GM12878 (cell line): Measurements from ENCODE around the gene ANXA2R. TPM values are rescaled to one million over a fixed set of nuclear protein-coding genes. Genes with fewer than 3 reads are reported as not detected.

Experiments
- BHLHE40 ChIP-seq, 2 experiments: fragments of 450-650 bp in 1 of 2; IDR thresholded peaks; 2 replicates each; pipeline ENCODE4 v1.6.1; 2011 to 2017; ENCODE audit warnings: low read depth in 2 of 2, borderline replicate concordance in 1 of 2, improper control_type of control experiment in 1 of 2, low read length in 1 of 2, mild to moderate bottlenecking in 1 of 2
- DPF2 ChIP-seq: fragments of 450-650 bp; IDR thresholded peaks from 2 replicates; pipeline ENCODE4 v1.6.1; 2017; ENCODE audit warnings: mild to moderate bottlenecking
- EGR1 ChIP-seq, 2 experiments: IDR thresholded peaks; 1 replicate in 1 of 2; 2 replicates in 1 of 2; pipeline ENCODE4 v1.6.1; 2011 to 2012; ENCODE audit warnings: low read depth in 2 of 2, low read length in 2 of 2, borderline replicate concordance in 1 of 2, mild to moderate bottlenecking in 1 of 2, moderate library complexity in 1 of 2
- FOXM1 ChIP-seq: IDR thresholded peaks from 2 replicates; pipeline ENCODE4 v1.6.1; 2012; ENCODE audit warnings: low read depth, mild to moderate bottlenecking, inconsistent platforms, low read length, moderate library complexity
- IRF4 ChIP-seq: IDR thresholded peaks from 2 replicates; pipeline ENCODE4 v1.6.1; 2011; ENCODE audit warnings: low read depth, low read length
- JUND ChIP-seq: IDR thresholded peaks from 2 replicates; pipeline ENCODE4 v1.6.1; 2012; ENCODE audit warnings: low read depth, mild to moderate bottlenecking, low read length, improper control_type of control experiment, moderate library complexity
- KLF5 ChIP-seq: fragments of 450-650 bp; IDR thresholded peaks from 2 replicates; pipeline ENCODE4 v1.6.1; 2014; ENCODE audit warnings: mild to moderate bottlenecking; ENCODE audit not compliant: partially characterized antibody
- MTA2 ChIP-seq: fragments of 450-650 bp; IDR thresholded peaks from 2 replicates; pipeline ENCODE4 v1.6.1; 2016; ENCODE audit warnings: low read depth, mild to moderate bottlenecking, moderate library complexity
- NKRF ChIP-seq: fragments of 450-650 bp; conservative IDR thresholded peaks from 2 replicates; pipeline ENCODE4 v1.6.1; 2017; ENCODE audit warnings: mild to moderate bottlenecking, moderate library complexity
- POU2F2 ChIP-seq: IDR thresholded peaks from 3 replicates; pipeline ENCODE4 v1.6.1; 2011; ENCODE audit warnings: low read depth, mild to moderate bottlenecking, low read length, borderline replicate concordance
- SMC3 ChIP-seq: IDR thresholded peaks from 2 replicates; pipeline ENCODE4 v1.6.1; 2011; ENCODE audit warnings: low read length, improper control_type of control experiment, borderline replicate concordance
- STAT1 ChIP-seq: fragments of 450-650 bp; conservative IDR thresholded peaks from 2 replicates; pipeline ENCODE4 v1.6.1; 2014; ENCODE audit warnings: antibody characterized with exemption, mild to moderate bottlenecking
- TCF12 ChIP-seq: IDR thresholded peaks from 2 replicates; pipeline ENCODE4 v1.6.1; 2011; ENCODE audit warnings: low read depth, mild to moderate bottlenecking, low read length
- ZNF687 ChIP-seq: fragments of 450-650 bp; IDR thresholded peaks from 2 replicates; pipeline ENCODE4 v1.6.1; 2017; ENCODE audit warnings: mild to moderate bottlenecking, moderate library complexity
- polyA plus RNA-seq, 11 experiments: library from polyadenylated mRNA; depleted of rRNA in 4 of 11; unstranded in 6 of 11; stranded (reverse) in 5 of 11; fragments of >200 nt; fragmentation: Nextera tagmentation in 4 of 11; fragmentation: Illumina TruSeq in 1 of 11; extraction: Ambion mirVana in 4 of 11; extraction: Trizol in 1 of 11; gene quantifications; 1 replicate in 1 of 11; 2 replicates in 10 of 11; pipeline versions ENCODE4 v1.2.1 to v1.2.3, GENCODE V29; 2011 to 2016; ENCODE audit warnings: inconsistent platforms in 2 of 11, missing spikeins in 2 of 11, low read depth in 1 of 11
- total RNA-seq, 4 experiments: library from RNA; depleted of rRNA in 3 of 4; stranded (reverse); fragments of >200 nt in 3 of 4; fragmentation: Illumina TruSeq in 1 of 4; extraction: Trizol in 1 of 4; gene quantifications; 2 replicates each; pipeline versions ENCODE4 v1.2.1 to v1.2.3, GENCODE V29; 2013 to 2021
- TF ChIP-seq, protein P1 (sequence below): IDR thresholded peaks from 2 replicates; pipeline ENCODE4 v1.6.1; 2011; ENCODE audit warnings: borderline replicate concordance, low read depth, mild to moderate bottlenecking, moderate library complexity, mixed read lengths, low read length; ENCODE audit not compliant: insufficient read depth; ENCODE audit errors: extremely low read length
- TF ChIP-seq, protein P2 (sequence below): fragments of 450-650 bp; IDR thresholded peaks from 2 replicates; pipeline ENCODE4 v1.6.1; 2016; ENCODE audit warnings: mild to moderate bottlenecking, moderate library complexity, borderline replicate concordance

The ANXA2R gene
- total and polyA plus RNA-seq, 10 of the 15 experiments (the other 5 are each of a cell fraction or from before 2014, with no cell fraction given): 2.3 to 7.8 (median 4.4) TPM

DNA sequence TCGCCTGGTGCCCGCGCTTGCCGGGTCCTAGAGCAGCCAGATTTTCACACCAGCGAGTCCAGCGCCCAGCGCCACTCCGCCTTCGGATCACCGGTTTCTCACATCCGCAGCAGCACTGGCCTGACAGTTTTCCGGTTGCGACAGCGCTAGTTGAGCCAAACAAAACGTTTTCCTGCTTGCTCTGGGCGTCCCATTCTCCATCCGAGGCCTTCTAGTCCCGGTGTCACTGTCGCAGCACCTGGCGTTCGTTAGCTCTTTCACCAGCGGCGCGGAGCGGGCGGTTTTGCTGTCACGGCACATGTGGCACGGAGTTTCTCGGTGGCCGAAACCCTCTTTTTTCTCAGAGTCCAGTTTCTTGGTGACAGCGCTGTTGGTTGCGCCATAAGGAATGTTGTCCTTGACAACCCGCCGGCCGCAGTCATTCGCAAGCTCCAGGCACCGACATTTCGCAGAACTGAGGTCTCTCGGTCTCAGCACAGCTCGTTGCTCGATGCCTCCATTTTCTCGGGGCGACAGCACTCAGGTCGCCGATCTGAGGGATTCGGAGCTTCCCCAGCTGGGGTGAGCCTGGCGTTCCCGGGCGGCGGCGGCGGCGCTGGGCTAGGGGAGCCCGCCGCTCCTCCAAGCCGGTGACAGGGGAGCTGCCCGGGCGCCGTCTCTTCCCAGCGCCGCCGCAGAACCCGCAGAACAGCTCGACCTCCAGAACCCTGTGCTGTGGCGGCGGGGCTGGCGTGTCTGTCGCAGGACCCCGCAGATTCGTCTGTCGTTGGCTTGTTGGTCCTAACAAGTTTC is 47.8 kb downstream of the ANXA2R start (continued):
- TF ChIP-seq, protein P1, sequence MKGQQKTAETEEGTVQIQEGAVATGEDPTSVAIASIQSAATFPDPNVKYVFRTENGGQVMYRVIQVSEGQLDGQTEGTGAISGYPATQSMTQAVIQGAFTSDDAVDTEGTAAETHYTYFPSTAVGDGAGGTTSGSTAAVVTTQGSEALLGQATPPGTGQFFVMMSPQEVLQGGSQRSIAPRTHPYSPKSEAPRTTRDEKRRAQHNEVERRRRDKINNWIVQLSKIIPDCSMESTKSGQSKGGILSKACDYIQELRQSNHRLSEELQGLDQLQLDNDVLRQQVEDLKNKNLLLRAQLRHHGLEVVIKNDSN: no peak
- TF ChIP-seq SMC3 (0 out of 2 replicates have a peak, but pooled peaks have one; percentile 12), IRF4 (0 out of 2 replicates have a peak, but pooled peaks have one; percentile 27), FOXM1 (peak; percentile 13; the same call in 1 of the 2 replicates), POU2F2 (peak; percentile 65; the same call in 1 of the 3 replicates), TCF12 (peak; percentile 80), ZNF687 (peak; percentile 83), MTA2 (peak; percentile 54), BHLHE40 (IDR thresholded peaks at IDR 0.05; ENCODE audit: borderline replicate concordance in 1 of 2, low read depth in 2 of 2, low read length in 1 of 2) (peak; percentile 50 to 54; a peak in 3 of 4 replicates), JUND (0 out of 2 replicates have a peak, but pooled peaks have one; percentile 6), STAT1 (no peak), NKRF (peak; percentile 48), EGR1 (IDR thresholded peaks at IDR 0.05; ENCODE audit: borderline replicate concordance in 1 of 2, low read depth in 2 of 2, low read length in 2 of 2) (peak in 1 of 2 experiments; percentile 39; a peak in 1 of 3 replicates), KLF5 (no peak), DPF2 (peak; percentile 10; the same call in 1 of the 2 replicates)
- TF ChIP-seq, protein P2, sequence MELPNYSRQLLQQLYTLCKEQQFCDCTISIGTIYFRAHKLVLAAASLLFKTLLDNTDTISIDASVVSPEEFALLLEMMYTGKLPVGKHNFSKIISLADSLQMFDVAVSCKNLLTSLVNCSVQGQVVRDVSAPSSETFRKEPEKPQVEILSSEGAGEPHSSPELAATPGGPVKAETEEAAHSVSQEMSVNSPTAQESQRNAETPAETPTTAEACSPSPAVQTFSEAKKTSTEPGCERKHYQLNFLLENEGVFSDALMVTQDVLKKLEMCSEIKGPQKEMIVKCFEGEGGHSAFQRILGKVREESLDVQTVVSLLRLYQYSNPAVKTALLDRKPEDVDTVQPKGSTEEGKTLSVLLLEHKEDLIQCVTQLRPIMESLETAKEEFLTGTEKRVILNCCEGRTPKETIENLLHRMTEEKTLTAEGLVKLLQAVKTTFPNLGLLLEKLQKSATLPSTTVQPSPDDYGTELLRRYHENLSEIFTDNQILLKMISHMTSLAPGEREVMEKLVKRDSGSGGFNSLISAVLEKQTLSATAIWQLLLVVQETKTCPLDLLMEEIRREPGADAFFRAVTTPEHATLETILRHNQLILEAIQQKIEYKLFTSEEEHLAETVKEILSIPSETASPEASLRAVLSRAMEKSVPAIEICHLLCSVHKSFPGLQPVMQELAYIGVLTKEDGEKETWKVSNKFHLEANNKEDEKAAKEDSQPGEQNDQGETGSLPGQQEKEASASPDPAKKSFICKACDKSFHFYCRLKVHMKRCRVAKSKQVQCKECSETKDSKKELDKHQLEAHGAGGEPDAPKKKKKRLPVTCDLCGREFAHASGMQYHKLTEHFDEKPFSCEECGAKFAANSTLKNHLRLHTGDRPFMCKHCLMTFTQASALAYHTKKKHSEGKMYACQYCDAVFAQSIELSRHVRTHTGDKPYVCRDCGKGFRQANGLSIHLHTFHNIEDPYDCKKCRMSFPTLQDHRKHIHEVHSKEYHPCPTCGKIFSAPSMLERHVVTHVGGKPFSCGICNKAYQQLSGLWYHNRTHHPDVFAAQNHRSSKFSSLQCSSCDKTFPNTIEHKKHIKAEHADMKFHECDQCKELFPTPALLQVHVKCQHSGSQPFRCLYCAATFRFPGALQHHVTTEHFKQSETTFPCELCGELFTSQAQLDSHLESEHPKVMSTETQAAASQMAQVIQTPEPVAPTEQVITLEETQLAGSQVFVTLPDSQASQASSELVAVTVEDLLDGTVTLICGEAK: peak; percentile 48; the same call in 1 of the 2 replicates
